Stomach smooth muscle (tissue), 2 donors: ENCODE data around the gene RIMS4.

Source experiments
- H3K27ac ChIP-seq: one replicate; pipeline ENCODE4 v1.7.0; 2013; ENCODE audit warnings: mild to moderate bottlenecking, low read length, inconsistent platforms
- H3K27me3 ChIP-seq, 2 donors: one replicate each; pipeline ENCODE4 v1.7.0; 2013; ENCODE audit warnings: low read length in 2 of 2; ENCODE audit not compliant: insufficient read depth in 2 of 2, control insufficient read depth in 1 of 2
- H3K36me3 ChIP-seq, 2 donors: one replicate each; pipeline ENCODE4 v1.7.0; 2013; ENCODE audit warnings: low read length in 2 of 2; ENCODE audit not compliant: control insufficient read depth in 2 of 2, insufficient read depth in 2 of 2
- H3K4me1 ChIP-seq: one replicate; pipeline ENCODE4 v1.7.0; 2013; ENCODE audit warnings: low read length; ENCODE audit not compliant: control insufficient read depth, insufficient read depth
- H3K4me3 ChIP-seq, 2 donors: one replicate each; pipeline ENCODE4 v1.7.0; 2013; ENCODE audit warnings: low read length in 2 of 2
- H3K9ac ChIP-seq, 2 donors: one replicate each; pipeline ENCODE4 v1.7.0; 2013; ENCODE audit warnings: low read length in 2 of 2, mild to moderate bottlenecking in 1 of 2
- H3K9me3 ChIP-seq, 2 donors: one replicate each; pipeline ENCODE4 v1.7.0; 2013; ENCODE audit warnings: low read length in 2 of 2; ENCODE audit not compliant: control insufficient read depth in 2 of 2
- donor health status: healthy.
- donor health status: Pancreatic carcinoma.

RIMS4 gene

DNA sequence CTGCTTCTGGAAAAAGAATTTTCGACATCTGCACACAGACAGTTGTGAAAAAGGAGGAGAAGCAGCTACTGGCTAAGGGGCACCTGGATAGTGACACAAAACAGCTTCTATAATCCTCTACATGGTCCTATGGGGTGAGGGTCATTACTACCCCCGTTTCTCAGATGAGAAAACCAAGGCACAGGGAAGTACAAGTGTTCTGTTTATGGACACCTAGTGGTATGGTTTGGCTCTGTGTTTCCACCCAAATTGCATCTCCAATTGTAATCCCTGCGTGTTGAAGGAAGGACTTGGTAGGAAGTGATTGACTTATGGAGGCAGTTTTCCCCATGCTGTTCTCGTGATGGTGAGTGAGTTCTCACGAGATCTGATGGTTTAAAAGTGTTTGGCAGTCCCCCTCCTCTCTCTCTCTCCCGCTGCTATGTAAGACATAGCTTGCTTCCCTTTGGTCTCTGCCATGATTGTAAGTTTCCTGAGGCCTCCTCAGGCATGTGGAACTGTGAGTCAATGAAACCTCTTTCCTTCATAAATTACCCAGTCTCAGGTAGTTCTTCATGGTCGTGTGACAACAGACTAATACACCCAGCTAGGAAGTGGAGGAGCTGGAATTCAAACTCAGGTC is 67.2 kb downstream of the RIMS4 start:
- Histone ChIP-seq H3K9me3 (no peaks in the 10 kb centered on the region), H3K27me3 (peaks cover 22 to 36% of the 10 kb centered on the region in 2 donors), H3K9ac (no peak overlapping the region), H3K4me1 (peaks cover 16% of the 10 kb centered on the region), H3K27ac (no peak overlapping the region), H3K4me3 (no peak overlapping the region), H3K36me3 (no peaks in the 10 kb centered on the region)

DNA sequence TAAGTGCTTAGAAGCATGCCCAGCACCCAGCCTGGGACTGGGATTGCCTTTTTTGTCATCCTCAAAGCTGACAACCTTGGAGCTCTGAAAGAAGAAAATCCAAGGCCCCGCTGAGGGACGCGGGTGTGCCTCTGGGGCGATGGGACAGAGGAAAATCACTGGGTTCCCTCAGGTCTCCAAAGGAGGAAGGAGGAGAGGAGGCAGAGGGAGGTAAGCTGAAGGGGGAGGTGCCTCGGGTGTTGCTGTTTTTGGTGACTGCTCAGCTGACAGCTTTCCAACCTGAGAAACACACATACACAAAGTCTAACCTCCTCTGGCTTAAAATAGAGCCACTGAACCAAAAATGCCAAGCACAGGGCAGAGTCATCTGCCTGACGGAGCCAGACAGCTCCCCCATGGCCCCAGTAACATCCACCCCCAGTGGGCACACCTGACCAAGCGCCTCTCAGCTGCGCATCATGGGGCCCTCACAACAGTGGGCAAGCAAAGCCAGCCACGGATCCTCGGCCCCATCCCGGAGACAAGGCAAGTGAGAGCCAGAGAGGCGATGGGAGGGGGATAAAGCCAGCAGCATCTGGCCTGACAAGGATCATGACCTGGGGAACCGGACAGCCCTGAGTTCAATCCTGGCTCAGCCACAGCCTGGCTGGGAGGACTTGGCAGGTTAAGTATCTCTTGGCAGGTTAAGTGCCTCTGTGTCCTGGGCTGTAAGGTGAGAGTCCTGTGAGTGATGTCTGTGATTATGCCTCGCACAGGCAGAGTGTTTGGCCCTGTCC is 67.9 kb downstream of the RIMS4 start:
- Histone ChIP-seq H3K27ac (no peak overlapping the region), H3K4me1 (peaks cover 16% of the 10 kb centered on the region), H3K9ac (no peak overlapping the region), H3K9me3 (no peaks in the 10 kb centered on the region), H3K4me3 (no peak overlapping the region), H3K36me3 (no peaks in the 10 kb centered on the region), H3K27me3 (peaks cover 22 to 36% of the 10 kb centered on the region in 2 donors)

DNA sequence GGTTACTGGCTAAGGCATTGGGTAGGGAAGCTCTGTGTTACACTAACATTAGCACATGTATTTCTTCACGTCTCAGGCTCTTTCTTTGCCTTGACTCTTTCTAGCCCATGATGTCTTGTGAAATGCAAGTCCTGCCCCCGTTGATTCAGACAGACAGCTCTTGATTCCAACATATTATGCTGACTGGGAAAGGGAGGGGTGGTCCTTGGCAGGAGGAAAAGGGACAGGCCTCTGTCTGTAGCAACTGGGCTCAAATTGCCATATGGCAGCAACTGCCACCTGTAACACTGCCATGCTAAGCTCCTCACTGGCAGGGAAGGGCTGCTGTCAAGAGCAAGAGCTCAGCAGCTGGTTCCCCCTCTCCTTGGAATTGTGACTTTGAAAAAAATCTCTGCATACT is 70.4 kb downstream of the RIMS4 start:
- Histone ChIP-seq H3K4me3 (no peak overlapping the region), H3K4me1 (peaks cover 7% of the 10 kb centered on the region), H3K27ac (no peak overlapping the region), H3K9ac (no peak overlapping the region), H3K27me3 (peaks cover 8 to 19% of the 10 kb centered on the region in 2 donors), H3K9me3 (no peaks in the 10 kb centered on the region), H3K36me3 (no peaks in the 10 kb centered on the region)

DNA sequence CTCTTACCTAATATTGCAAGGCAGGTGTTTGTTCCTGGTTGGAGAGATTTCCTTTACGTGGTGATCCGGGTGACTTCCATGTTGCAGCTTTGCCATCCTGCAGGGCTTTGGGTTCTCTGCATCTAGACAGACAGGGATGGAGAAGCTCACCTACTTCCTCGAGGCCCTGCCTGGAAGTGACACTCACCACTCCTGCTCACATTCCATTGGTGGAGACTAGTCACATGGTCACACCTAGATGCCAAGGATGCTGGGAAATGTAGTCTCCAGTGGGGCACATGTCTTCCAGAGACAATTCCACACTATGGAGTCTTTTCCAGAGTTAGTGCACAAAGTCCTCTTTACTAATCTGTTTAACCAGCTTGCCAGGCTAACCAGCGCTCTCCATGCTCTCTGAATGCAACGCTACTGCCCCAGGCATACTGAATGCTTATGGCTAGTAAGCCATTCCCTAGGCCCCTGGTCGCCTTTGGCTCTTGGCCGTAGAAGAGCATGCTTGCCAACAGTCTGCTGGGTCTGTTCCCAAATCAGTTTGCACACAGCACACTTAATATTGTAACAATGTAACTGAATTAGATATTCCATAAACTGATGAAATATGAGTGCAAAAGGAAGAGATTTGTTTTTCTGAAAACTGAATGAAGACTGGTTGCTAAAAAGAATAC is 71.4 kb downstream of the RIMS4 start:
- Histone ChIP-seq H3K4me3 (no peak overlapping the region), H3K27ac (no peak overlapping the region), H3K9ac (no peak overlapping the region), H3K9me3 (no peaks in the 10 kb centered on the region), H3K4me1 (peaks cover 11% of the 10 kb centered on the region), H3K27me3 (peaks cover 2 to 9% of the 10 kb centered on the region in 2 donors), H3K36me3 (no peaks in the 10 kb centered on the region)

DNA sequence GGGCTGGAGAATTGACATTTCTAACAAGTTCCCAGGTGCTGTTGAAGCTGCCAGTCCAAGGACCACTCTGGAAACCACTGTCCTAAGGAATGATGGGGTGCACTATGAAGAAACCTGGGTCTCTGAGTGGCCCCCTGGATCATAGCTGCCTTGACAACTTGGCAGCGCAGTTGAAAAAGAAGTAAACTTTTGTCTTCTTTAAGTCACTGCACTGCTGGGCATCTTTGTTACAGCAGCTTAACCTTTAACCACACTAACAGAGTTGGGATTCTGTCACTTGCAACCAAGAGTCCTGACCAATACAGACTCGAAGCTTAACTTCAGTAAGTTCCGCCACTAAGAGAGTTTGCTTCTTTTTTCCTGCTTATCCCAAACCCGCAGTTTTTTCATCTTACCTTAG is 73.2 kb downstream of the RIMS4 start:
- Histone ChIP-seq H3K9me3 (no peaks in the 10 kb centered on the region), H3K27ac (no peak overlapping the region), H3K36me3 (no peaks in the 10 kb centered on the region), H3K9ac (no peak overlapping the region), H3K4me1 (peaks cover 11% of the 10 kb centered on the region), H3K4me3 (no peak overlapping the region), H3K27me3 (no peaks in the 10 kb centered on the region)

DNA sequence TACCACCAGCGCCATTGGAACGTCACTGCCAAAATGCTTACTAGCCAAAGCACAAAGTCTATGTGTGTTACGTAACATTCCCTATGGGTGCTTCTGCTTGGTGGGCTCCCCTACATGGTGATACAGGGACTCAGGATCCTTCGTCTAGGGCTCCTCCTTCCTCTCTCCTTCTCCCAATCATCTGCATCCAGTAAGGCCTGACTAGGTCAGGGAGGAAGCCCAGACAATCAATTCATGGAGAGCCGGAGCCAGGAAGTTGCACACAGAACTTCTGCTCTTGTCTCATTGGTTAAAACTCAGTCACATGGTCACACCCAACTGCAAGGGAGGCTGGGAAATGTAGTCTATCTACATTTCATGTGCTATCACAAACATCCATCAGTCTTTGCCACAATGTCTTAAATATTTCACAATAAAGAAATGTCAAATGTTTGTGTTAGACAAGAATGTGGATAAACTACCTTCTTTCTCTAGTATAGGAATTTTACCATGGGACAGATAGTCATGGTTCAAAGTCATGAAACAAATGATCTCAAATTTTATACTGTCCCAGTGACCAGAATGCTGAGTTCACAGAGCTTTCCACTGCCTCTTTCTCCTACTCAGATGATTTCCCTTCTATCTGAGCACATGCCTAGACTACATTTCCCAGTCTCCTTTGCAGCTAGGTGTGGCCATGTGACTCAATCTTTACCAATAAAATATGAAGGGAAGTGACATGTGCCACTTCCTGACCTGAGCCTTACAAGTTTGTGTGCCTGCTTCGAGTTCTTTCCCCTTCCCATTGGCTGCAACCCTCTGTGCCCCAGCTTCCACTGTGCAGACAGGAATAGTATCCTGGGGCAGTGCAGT is 74.0 kb downstream of the RIMS4 start:
- Histone ChIP-seq H3K4me3 (peak overlapping the region in 1 of 2 donors; percentile 15), H3K27me3 (no peaks in the 10 kb centered on the region), H3K36me3 (no peaks in the 10 kb centered on the region), H3K9ac (no peak overlapping the region), H3K27ac (no peak overlapping the region), H3K9me3 (no peaks in the 10 kb centered on the region), H3K4me1 (peaks cover 11% of the 10 kb centered on the region)

DNA sequence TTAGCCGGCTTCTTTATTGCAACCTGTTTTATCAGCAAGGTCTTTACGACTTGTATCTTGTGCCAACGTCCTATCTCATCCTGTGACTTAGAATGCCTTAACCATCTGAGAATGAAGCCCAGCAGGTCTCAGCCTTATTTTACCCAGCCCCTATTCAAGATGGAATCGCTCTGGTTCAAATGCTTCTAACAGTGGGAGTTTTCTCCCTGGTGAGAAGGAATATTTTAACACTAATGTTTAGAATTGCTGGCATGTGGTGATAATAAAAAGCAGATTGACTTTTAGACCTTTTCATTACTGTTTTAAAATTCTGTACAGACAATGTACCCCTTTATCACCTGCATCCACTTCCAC is 74.6 kb downstream of the RIMS4 start:
- no peaks in the 10 kb centered on the region for H3K9me3 ChIP-seq
- no peaks in the 10 kb centered on the region for H3K27me3 ChIP-seq
- H3K4me1 ChIP-seq: peaks cover 11% of the 10 kb centered on the region
- no peak overlapping the region for H3K27ac ChIP-seq
- no peaks in the 10 kb centered on the region for H3K36me3 ChIP-seq
- H3K9ac ChIP-seq: no peak overlapping the region
- peak overlapping the region in 1 of 2 donors; percentile 15 for H3K4me3 ChIP-seq

DNA sequence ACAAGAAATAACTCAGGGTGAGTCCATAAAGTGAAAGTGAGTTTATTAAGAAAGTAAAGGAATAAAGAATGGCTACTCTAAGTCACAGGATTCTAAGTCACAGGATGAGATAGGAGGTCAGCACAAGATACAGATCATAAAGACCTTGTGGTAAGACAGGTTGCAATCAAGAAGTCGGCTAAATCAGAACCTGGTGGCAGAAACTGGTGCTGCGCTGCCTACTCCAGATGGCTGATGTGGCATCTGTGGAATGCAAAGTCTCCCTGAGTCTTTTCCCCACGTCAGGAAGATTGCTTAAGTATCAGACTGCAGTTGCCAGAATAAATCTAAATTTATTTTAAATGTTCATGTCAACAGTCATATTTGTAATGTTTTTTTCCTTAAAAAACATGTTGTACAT is 75.4 kb downstream of the RIMS4 start:
- no peak overlapping the region for H3K27ac ChIP-seq
- no peaks in the 10 kb centered on the region for H3K27me3 ChIP-seq
- no peaks in the 10 kb centered on the region for H3K9me3 ChIP-seq
- peak overlapping the region in 1 of 2 donors; percentile 22 for H3K4me3 ChIP-seq
- H3K4me1 ChIP-seq: peaks cover 11% of the 10 kb centered on the region
- H3K36me3 ChIP-seq: no peaks in the 10 kb centered on the region
- no peak overlapping the region for H3K9ac ChIP-seq

DNA sequence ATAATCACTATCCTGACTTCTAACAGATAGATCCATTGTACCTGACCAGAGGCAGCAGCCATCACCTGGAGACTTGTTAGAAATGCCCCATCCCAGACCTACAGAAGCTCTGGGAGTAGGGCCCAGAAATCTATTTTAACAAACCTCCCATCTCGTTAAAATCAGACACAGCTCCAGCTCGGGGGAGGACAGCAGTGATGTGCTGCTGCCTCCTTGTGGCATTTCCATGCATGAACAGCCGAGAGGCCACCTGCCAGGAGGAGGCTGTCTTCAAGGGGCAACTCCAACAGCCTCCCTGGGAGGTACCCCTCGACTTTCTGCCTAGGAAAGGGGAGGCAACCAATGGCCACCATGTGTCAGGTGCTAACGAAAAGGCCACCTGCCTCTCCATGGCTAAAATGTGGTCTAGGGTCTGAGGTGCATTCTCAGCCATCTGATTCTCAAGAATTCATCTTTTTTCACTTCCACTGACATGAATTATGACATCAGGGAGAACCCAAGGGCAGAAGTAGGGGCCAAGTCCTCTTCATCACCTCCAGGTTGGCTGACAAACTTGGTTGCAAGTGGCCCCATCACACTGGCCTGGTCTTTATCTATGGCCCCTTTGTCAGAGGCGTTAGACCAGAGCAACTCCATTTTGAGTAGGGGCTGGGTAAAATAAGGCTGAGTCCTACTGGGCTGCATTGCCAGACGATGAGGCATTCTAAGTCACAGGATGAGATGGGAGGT is 76.8 kb downstream of the RIMS4 start:
- Histone ChIP-seq H3K27ac (no peak overlapping the region), H3K4me1 (peaks cover 7% of the 10 kb centered on the region), H3K9ac (no peak overlapping the region), H3K4me3 (no peak overlapping the region), H3K9me3 (no peaks in the 10 kb centered on the region), H3K36me3 (no peaks in the 10 kb centered on the region), H3K27me3 (peaks cover 4 to 8% of the 10 kb centered on the region in 2 donors)

DNA sequence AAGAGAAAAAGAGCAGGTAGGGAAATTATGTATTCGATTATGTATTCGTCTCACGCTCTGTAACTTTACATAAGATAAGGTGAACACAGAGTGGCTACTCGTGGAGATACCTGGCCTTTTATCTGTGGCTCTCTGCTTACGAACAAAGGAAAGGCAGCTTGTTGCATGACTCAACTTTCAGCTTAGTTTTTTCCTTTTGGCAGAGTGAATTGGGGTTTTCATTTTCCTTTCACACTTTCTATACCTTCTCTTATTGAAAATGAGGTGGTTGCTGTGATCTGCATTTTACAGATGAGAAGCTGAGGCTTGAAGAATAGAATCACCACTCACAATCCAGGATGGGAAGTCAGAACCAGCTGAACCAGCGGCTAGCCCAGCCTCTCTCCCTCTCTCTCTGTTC is 78.0 kb downstream of the RIMS4 start:
- Histone ChIP-seq H3K36me3 (no peaks in the 10 kb centered on the region), H3K9ac (no peak overlapping the region), H3K9me3 (no peaks in the 10 kb centered on the region), H3K27ac (no peak overlapping the region), H3K27me3 (peaks cover 4 to 8% of the 10 kb centered on the region in 2 donors), H3K4me1 (peaks cover 7% of the 10 kb centered on the region), H3K4me3 (no peak overlapping the region)
